ENCODE results near the gene ZBED6. TPM values are rescaled to one million over a fixed set of nuclear protein-coding genes. Genes with fewer than 3 reads are reported as not detected.

Gene ZBED6
- total and polyA plus RNA-seq, 9 of the 15 experiments (the other 6 are each of a cell fraction or from before 2014, with no cell fraction given): 0.21 to 16.6 (median 5.0) TPM

DNA sequence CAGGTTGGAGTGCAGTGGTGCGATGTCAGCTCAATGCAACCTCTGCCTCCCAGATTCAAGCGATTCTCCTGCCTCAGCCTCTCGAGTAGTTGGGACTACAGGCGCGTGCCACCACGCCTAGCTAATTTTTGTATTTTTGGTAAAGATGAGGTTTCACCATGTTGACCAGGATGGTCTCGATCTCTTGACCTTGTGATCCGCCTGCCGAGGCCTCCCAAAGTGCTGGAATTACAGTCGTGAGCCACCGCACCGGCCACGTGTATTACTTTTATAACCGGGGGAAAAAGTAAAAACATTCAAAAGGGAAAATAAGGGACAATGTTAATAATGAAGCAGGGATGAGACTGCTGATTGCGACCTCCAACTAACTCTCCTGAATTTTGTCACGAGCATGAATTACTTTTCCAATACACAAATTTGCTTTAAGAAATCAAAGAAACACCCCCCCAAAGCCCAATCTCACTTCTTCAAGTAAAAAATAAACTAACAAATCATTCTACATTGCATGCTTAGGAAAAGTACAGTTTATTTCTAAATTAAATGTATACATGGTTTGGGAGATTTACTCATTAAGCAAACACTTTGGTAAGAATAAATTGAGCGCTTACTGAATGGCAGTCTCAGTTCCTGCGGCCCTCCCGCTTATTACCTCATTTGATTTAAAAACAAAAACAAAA is 521 bp upstream of the ZBED6 start (continued):
- TF ChIP-seq MECOM (CRISPR knock-in tag; IDR thresholded peaks at IDR 0.05) (peak; percentile 75; the same call in 1 of the 2 replicates), FOXA3 (CRISPR knock-in tag; conservative IDR thresholded peaks at IDR 0.05 in 1 of 2, IDR thresholded peaks at IDR 0.05 in 1 of 2) (0 out of 4 replicates have a peak, but pooled peaks of 1 of the 2 experiments have one; percentile 29), THRAP3 (IDR thresholded peaks at IDR 0.05; ENCODE audit: borderline replicate concordance) (peak; percentile 93), CEBPG (CRISPR knock-in tag; IDR thresholded peaks at IDR 0.05) (no peak), CEBPG (tag; conservative IDR thresholded peaks at IDR 0.05 in 1 of 2, IDR thresholded peaks at IDR 0.05 in 1 of 2) (peak; percentile 24 to 53; a peak in 2 of 4 replicates), STAT5B (CRISPR knock-in tag; IDR thresholded peaks at IDR 0.05) (no peak), MTA3 (IDR thresholded peaks at IDR 0.05; ENCODE audit: borderline replicate concordance) (0 out of 2 replicates have a peak, but pooled peaks have one; percentile 6), ZBTB49 (CRISPR knock-in tag; IDR thresholded peaks at IDR 0.05; ENCODE audit: borderline replicate concordance) (0 out of 2 replicates have a peak, but pooled peaks have one; percentile 30), DPF2 (IDR thresholded peaks at IDR 0.05) (peak; percentile 10; the same call in 1 of the 2 replicates), FOXK1 (CRISPR knock-in tag; IDR thresholded peaks at IDR 0.05; ENCODE audit: borderline replicate concordance) (0 out of 2 replicates have a peak, but pooled peaks have one; percentile 4), GATAD2B (IDR thresholded peaks at IDR 0.05; ENCODE audit: borderline replicate concordance) (peak; percentile 41; the same call in 1 of the 2 replicates), RBM17 (IDR thresholded peaks at IDR 0.05; ENCODE audit: borderline replicate concordance, low read depth, low read length) (no peak), GTF2E2 (tag; IDR thresholded peaks at IDR 0.05) (peak; percentile 22), SMAD4 (CRISPR knock-in tag; conservative IDR thresholded peaks at IDR 0.05) (0 out of 2 replicates have a peak, but pooled peaks have one; percentile 7), RBBP5 (IDR thresholded peaks at IDR 0.05; ENCODE audit: borderline replicate concordance, insufficient read depth, low read length, poor library complexity, severe bottlenecking) (no peak), ATF7 (IDR thresholded peaks at IDR 0.05) (no peak), HDAC3 (IDR thresholded peaks at IDR 0.05; ENCODE audit: borderline replicate concordance, partially characterized antibody) (peak; percentile 14), ARNT (IDR thresholded peaks at IDR 0.05) (0 out of 4 replicates have a peak, but pooled peaks of 1 of the 2 experiments have one; percentile 34), KLF6 (CRISPR knock-in tag; IDR thresholded peaks at IDR 0.05; ENCODE audit: borderline replicate concordance) (0 out of 2 replicates have a peak, but pooled peaks have one; percentile 15), MBD2 (IDR thresholded peaks at IDR 0.05; ENCODE audit: borderline replicate concordance, low read depth) (no peak)
- TF ChIP-seq, protein P1, sequence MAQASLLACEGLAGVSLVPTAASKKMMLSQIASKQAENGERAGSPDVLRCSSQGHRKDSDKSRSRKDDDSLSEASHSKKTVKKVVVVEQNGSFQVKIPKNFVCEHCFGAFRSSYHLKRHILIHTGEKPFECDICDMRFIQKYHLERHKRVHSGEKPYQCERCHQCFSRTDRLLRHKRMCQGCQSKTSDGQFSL (CRISPR knock-in tag; IDR thresholded peaks at IDR 0.05): no peak
- TF ChIP-seq, protein P1 (tag; IDR thresholded peaks at IDR 0.05): 0 out of 4 replicates have a peak, but pooled peaks of 1 of the 2 experiments have one; percentile 37
- TF ChIP-seq, protein P2, sequence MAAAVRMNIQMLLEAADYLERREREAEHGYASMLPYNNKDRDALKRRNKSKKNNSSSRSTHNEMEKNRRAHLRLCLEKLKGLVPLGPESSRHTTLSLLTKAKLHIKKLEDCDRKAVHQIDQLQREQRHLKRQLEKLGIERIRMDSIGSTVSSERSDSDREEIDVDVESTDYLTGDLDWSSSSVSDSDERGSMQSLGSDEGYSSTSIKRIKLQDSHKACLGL (CRISPR knock-in tag; IDR thresholded peaks at IDR 0.05; ENCODE audit: borderline replicate concordance, poor library complexity, severe bottlenecking): no peak

Data from K562 (cell line).